A673 (cell line): Measurements from ENCODE around the gene MALAT1. TPM values are rescaled to one million over a fixed set of nuclear protein-coding genes. Genes with fewer than 3 reads are reported as not detected.

Experiments
- BruUV-seq: library from RNA; stranded (reverse); fragments of 400-500 nt; replicated peaks from 2 replicates; lab custom pipeline; 2021; lab: Mats Ljungman, UMichigan
- CTCF ChIA-PET: fragments of 300-600 bp; sonication (Branson Sonifier 250); formaldehyde crosslinking; loops from one replicate; lab custom pipeline; 2022; ENCODE audit warnings: antibody characterized with exemption; lab: Charles Lee
- POLR2A ChIA-PET: fragments of 300-600 bp; sonication (Branson Sonifier 250); formaldehyde crosslinking; loops from one replicate; lab custom pipeline; 2022; ENCODE audit warnings: antibody characterized with exemption; ENCODE audit not compliant: low non-redundant PET; lab: Charles Lee
- DNase-seq: peaks from one replicate; pipeline ENCODE4 v3.0.0-alpha.2; 2015; ENCODE audit warnings: low spot score
- H3K27ac ChIP-seq: fragments of 200-600 bp; sonication (generic); 2 replicates; pipeline ENCODE4 v1.5.1; 2016; ENCODE audit warnings: mixed run types, low read depth, mild to moderate bottlenecking, mixed read lengths, antibody characterized with exemption, low read length; ENCODE audit not compliant: poor library complexity, severe bottlenecking
- H3K27me3 ChIP-seq: fragments of 200-600 bp; sonication (generic); replicated peaks from 2 replicates; pipeline ENCODE4 v1.6.1; 2017; ENCODE audit warnings: mixed run types, low read depth, mild to moderate bottlenecking, mixed read lengths, antibody characterized with exemption, low read length; ENCODE audit not compliant: insufficient read depth, poor library complexity
- H3K36me3 ChIP-seq: fragments of 200-600 bp; sonication (generic); 2 replicates; pipeline ENCODE4 v1.6.1; 2016; ENCODE audit warnings: mixed run types, mild to moderate bottlenecking, mixed read lengths, antibody characterized with exemption, low read length; ENCODE audit not compliant: insufficient read depth, poor library complexity, severe bottlenecking
- H3K4me1 ChIP-seq: fragments of 200-600 bp; sonication (generic); 2 replicates; pipeline ENCODE4 v1.6.1; 2017; ENCODE audit warnings: mixed run types, mild to moderate bottlenecking, mixed read lengths, antibody characterized with exemption, low read length; ENCODE audit not compliant: insufficient read depth, poor library complexity, severe bottlenecking
- H3K4me3 ChIP-seq: fragments of 200-600 bp; sonication (generic); 2 replicates; pipeline ENCODE4 v1.5.1; 2016; ENCODE audit warnings: low read depth, mixed run types, mild to moderate bottlenecking, mixed read lengths, low read length; ENCODE audit not compliant: poor library complexity, severe bottlenecking
- H3K9me3 ChIP-seq: fragments of 200-600 bp; sonication (generic); 2 replicates; pipeline ENCODE4 v1.6.1; 2016; ENCODE audit warnings: mixed run types, low read depth, mild to moderate bottlenecking, mixed read lengths, antibody characterized with exemption, low read length; ENCODE audit not compliant: poor library complexity, severe bottlenecking
- EZH2 ChIP-seq: fragments of 200-600 bp; sonication (generic); IDR thresholded peaks from 2 replicates; pipeline ENCODE4 v1.6.1; 2017; ENCODE audit warnings: borderline replicate concordance, low read depth, mild to moderate bottlenecking, mixed read lengths, antibody characterized with exemption, low read length; ENCODE audit not compliant: poor library complexity, severe bottlenecking
- intact Hi-C: fragments of 100-400 bp; cut with micrococcal nuclease; formaldehyde crosslinking; loops from one replicate; pipeline ENCODE4 v1.10.0; 2022; ENCODE audit not compliant: unreplicated experiment
- total RNA-seq: library from RNA; stranded (reverse); gene quantifications from 2 replicates; pipeline ENCODE4 v1.2.3, GENCODE V29; 2021
- TF ChIP-seq, protein P1 (sequence below): fragments of 300-800, 200-600 bp; sonication (generic); conservative IDR thresholded peaks from 2 replicates; pipeline ENCODE4 v1.5.1; 2017; ENCODE audit warnings: low read depth, mild to moderate bottlenecking, antibody characterized with exemption, low read length, moderate library complexity, mixed read lengths

The MALAT1 gene
- total RNA-seq, 1 experiment from 2014 or later: 4,586 TPM

DNA sequence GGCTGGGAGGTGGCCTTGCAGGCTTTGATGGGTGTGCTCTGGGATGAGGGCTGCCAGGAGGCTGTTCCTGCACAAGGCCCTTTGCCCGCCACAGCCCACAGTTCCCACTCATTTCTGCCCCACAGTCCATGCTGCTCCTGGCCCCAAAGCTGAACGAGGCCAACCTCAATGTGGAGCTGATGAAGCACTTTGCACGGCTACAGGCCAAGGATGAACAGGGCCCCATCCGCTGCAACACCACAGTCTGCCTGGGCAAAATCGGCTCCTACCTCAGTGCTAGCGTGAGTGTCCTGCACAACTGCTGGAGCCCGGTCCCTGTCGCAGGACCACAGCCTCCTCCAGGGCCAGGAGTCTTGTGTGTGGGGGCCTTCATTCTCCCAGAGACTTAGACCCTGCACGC is 36.3 kb downstream of the MALAT1 start:
- Histone ChIP-seq H3K36me3 (peaks cover 50% of the 10 kb centered on the region), H3K9me3 (no peaks in the 10 kb centered on the region), H3K27ac (no peak overlapping the region), H3K4me3 (no peak overlapping the region), H3K27me3 (no peaks in the 10 kb centered on the region), H3K4me1 (peaks cover under 1% of the 10 kb centered on the region)
- DNase-seq: no peak
- intact Hi-C loops: no loop called here
- BruUV-seq: no TSS peak
- ChIA-PET POLR2A (interaction anchor here (0.5 kb wide), 1 partner anchor 471 kb away, joined by 4 read pairs; no protein-coding TSS in a partner anchor), CTCF (no interaction called here)
- TF ChIP-seq, protein P1, sequence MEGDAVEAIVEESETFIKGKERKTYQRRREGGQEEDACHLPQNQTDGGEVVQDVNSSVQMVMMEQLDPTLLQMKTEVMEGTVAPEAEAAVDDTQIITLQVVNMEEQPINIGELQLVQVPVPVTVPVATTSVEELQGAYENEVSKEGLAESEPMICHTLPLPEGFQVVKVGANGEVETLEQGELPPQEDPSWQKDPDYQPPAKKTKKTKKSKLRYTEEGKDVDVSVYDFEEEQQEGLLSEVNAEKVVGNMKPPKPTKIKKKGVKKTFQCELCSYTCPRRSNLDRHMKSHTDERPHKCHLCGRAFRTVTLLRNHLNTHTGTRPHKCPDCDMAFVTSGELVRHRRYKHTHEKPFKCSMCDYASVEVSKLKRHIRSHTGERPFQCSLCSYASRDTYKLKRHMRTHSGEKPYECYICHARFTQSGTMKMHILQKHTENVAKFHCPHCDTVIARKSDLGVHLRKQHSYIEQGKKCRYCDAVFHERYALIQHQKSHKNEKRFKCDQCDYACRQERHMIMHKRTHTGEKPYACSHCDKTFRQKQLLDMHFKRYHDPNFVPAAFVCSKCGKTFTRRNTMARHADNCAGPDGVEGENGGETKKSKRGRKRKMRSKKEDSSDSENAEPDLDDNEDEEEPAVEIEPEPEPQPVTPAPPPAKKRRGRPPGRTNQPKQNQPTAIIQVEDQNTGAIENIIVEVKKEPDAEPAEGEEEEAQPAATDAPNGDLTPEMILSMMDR: no peak
- no peak for TF ChIP-seq EZH2

DNA sequence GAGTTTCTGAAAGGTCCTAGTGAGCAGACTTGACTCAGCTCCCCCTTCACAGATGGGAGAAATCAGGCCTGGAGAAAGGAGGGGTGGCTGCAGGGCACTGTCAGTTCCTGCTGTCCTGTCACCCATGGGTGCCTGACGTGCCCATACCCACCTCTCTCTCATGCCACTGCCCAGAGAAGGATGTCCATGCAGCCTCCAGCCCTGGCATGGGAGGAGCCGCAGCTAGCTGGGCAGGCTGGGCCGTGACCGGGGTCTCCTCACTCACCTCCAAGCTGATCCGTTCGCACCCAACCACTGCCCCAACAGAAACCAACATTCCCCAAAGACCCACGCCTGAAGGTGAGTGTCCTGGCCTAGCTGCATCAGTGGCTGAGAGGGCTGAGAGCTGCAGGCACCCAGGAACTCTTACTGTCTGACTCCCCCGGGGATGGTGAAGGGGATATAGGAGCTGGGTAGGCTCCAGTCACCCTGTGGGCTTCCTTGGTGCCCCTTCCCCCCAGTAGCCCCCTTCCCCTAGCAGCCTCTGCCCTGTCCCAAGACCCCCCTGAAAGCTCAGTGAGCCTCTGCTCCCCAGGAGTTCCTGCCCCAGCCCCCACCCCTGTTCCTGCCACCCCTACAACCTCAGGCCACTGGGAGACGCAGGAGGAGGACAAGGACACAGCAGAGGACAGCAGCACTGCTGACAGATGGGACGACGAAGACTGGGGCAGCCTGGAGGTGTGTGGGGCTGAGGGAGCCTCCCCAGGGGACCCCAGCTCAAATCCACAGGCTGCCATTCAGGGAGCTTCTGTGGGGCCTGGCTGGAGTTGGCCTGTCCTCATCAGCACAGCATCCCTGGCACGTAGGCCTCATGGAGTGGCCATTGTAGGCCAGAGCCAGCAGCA is 37.8 kb downstream of the MALAT1 start:
- ChIA-PET POLR2A (interaction anchor here (0.5 kb wide), 1 partner anchor 37 kb away, joined by 3 read pairs; no protein-coding TSS in a partner anchor), CTCF (no interaction called here)
- Histone ChIP-seq H3K27me3 (no peaks in the 10 kb centered on the region), H3K36me3 (peaks cover 35% of the 10 kb centered on the region), H3K27ac (no peak overlapping the region), H3K9me3 (no peaks in the 10 kb centered on the region), H3K4me3 (no peak overlapping the region), H3K4me1 (peaks cover 10% of the 10 kb centered on the region)
- BruUV-seq: no TSS peak
- intact Hi-C loops: no loop called here
- no peak for TF ChIP-seq EZH2
- TF ChIP-seq, protein P1: no peak
- no peak for DNase-seq

DNA sequence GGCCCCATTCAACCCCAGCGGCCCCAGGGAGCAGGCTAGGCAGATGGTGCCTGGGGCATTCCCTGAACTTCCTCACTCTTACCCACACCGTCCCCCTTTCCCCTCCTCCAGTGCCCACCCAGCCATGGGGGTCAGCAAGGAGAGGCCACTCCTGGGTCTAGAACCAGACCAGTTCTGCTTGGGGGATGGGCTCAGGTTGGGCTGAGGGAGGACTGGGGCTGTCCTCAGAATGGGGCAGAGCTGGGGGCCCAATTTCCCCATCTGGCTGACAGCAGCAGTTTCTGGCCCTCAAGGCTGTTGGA is 38.4 kb downstream of the MALAT1 start:
- H3K27ac ChIP-seq: no peak overlapping the region
- H3K4me3 ChIP-seq: no peak overlapping the region
- H3K27me3 ChIP-seq: no peaks in the 10 kb centered on the region
- CTCF ChIA-PET: no interaction called here
- no peaks in the 10 kb centered on the region for H3K9me3 ChIP-seq
- POLR2A ChIA-PET: interaction anchor here (0.5 kb wide), 1 partner anchor 37 kb away, joined by 3 read pairs; no protein-coding TSS in a partner anchor
- intact Hi-C loops: no loop called here
- no peak for DNase-seq
- no peak for TF ChIP-seq EZH2
- TF ChIP-seq, protein P1: no peak
- BruUV-seq: no TSS peak
- peaks cover 10% of the 10 kb centered on the region for H3K4me1 ChIP-seq
- peaks cover 32% of the 10 kb centered on the region for H3K36me3 ChIP-seq
